Measurements from ENCODE around the gene TRPV2.

GRCh38 chr17:16417399-16417798 lies 2.0 kb downstream of the TRPV2 start:
- TF ChIP-seq POLR2A (IDR thresholded peaks at IDR 0.05): no peak
- TF ChIP-seq, protein P1, sequence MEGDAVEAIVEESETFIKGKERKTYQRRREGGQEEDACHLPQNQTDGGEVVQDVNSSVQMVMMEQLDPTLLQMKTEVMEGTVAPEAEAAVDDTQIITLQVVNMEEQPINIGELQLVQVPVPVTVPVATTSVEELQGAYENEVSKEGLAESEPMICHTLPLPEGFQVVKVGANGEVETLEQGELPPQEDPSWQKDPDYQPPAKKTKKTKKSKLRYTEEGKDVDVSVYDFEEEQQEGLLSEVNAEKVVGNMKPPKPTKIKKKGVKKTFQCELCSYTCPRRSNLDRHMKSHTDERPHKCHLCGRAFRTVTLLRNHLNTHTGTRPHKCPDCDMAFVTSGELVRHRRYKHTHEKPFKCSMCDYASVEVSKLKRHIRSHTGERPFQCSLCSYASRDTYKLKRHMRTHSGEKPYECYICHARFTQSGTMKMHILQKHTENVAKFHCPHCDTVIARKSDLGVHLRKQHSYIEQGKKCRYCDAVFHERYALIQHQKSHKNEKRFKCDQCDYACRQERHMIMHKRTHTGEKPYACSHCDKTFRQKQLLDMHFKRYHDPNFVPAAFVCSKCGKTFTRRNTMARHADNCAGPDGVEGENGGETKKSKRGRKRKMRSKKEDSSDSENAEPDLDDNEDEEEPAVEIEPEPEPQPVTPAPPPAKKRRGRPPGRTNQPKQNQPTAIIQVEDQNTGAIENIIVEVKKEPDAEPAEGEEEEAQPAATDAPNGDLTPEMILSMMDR (IDR thresholded peaks at IDR 0.05): no peak
